HepG2 (cell line): ENCODE data around the gene CTBP1.

Source experiments
- ARNT ChIP-seq: fragments of 450-650 bp; IDR thresholded peaks from 2 replicates; pipeline ENCODE4 v1.6.1; 2017
- BRCA1 ChIP-seq: sonication (generic); formaldehyde crosslinking; IDR thresholded peaks from 2 replicates; pipeline ENCODE4 v1.4.0; 2020; ENCODE audit warnings: missing genetic modification reagents
- DMAP1 ChIP-seq: IDR thresholded peaks from 2 replicates; pipeline ENCODE4 v1.6.1; 2016
- ELF4 ChIP-seq: sonication (generic); formaldehyde crosslinking; IDR thresholded peaks from 2 replicates; pipeline ENCODE4 v1.5.0; 2020; ENCODE audit warnings: missing genetic modification reagents, mild to moderate bottlenecking, moderate library complexity, borderline replicate concordance
- HDAC6 ChIP-seq: fragments of 200-600 bp; sonication (generic); IDR thresholded peaks from 2 replicates; pipeline ENCODE4 v1.7.0; 2017; ENCODE audit warnings: mild to moderate bottlenecking, antibody characterized with exemption, low read length, low read depth
- PAF1 ChIP-seq: IDR thresholded peaks from 2 replicates; pipeline ENCODE4 v1.6.1; 2016; ENCODE audit warnings: missing genetic modification reagents, missing compliant biosample characterization
- RERE ChIP-seq: IDR thresholded peaks from 2 replicates; pipeline ENCODE4 v1.6.1; 2016; ENCODE audit warnings: low read depth, missing genetic modification reagents, missing compliant biosample characterization
- SNRNP70 ChIP-seq: fragments of 200-400 bp; formaldehyde crosslinking; IDR thresholded peaks from 2 replicates; pipeline ENCODE4 v1.6.1; 2017; ENCODE audit warnings: mild to moderate bottlenecking, low read depth, low read length, moderate library complexity
- TF ChIP-seq, protein P1 (sequence below): sonication (generic); formaldehyde crosslinking; IDR thresholded peaks from 2 replicates; pipeline ENCODE4 v1.4.0; 2020; ENCODE audit warnings: missing genetic modification reagents
- TF ChIP-seq, protein P2 (sequence below): sonication (generic); formaldehyde crosslinking; IDR thresholded peaks from 2 replicates; pipeline ENCODE4 v1.5.0; 2020; ENCODE audit warnings: mild to moderate bottlenecking, missing genetic modification reagents, moderate library complexity
- TF ChIP-seq, protein P3 (sequence below): IDR thresholded peaks from 2 replicates; pipeline ENCODE4 v1.6.1; 2012; ENCODE audit warnings: inconsistent platforms

- TF ChIP-seq ELF4 (CRISPR knock-in tag) (no peak), SNRNP70 (no peak), DMAP1 (CRISPR knock-in tag) (no peak), RERE (CRISPR knock-in tag) (no peak), PAF1 (CRISPR knock-in tag) (no peak), ARNT (no peak), HDAC6 (no peak), BRCA1 (CRISPR knock-in tag) (no peak)
- TF ChIP-seq, protein P1, sequence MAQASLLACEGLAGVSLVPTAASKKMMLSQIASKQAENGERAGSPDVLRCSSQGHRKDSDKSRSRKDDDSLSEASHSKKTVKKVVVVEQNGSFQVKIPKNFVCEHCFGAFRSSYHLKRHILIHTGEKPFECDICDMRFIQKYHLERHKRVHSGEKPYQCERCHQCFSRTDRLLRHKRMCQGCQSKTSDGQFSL (CRISPR knock-in tag) = no peak
- TF ChIP-seq, protein P2, sequence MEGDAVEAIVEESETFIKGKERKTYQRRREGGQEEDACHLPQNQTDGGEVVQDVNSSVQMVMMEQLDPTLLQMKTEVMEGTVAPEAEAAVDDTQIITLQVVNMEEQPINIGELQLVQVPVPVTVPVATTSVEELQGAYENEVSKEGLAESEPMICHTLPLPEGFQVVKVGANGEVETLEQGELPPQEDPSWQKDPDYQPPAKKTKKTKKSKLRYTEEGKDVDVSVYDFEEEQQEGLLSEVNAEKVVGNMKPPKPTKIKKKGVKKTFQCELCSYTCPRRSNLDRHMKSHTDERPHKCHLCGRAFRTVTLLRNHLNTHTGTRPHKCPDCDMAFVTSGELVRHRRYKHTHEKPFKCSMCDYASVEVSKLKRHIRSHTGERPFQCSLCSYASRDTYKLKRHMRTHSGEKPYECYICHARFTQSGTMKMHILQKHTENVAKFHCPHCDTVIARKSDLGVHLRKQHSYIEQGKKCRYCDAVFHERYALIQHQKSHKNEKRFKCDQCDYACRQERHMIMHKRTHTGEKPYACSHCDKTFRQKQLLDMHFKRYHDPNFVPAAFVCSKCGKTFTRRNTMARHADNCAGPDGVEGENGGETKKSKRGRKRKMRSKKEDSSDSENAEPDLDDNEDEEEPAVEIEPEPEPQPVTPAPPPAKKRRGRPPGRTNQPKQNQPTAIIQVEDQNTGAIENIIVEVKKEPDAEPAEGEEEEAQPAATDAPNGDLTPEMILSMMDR (CRISPR knock-in tag) = no peak
- TF ChIP-seq, protein P3, sequence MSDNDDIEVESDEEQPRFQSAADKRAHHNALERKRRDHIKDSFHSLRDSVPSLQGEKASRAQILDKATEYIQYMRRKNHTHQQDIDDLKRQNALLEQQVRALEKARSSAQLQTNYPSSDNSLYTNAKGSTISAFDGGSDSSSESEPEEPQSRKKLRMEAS = no peak
These were observed 6.2 kb upstream of the CTBP1 start for GRCh38 chr4:1255151-1255550.
